Fibroblast of mammary gland (primary cell): ENCODE measurements around the gene C5orf63.
A peak's percentile ranks its signal among the peaks of the same experiment; 100 is the strongest.
"Not testable (repeated sequence)": the region's sequence is repeated elsewhere in the genome, so short reads cannot be mapped to it uniquely, and the experiment has no call there.

Experiments
- DNase-seq: peaks from one replicate; pipeline ENCODE4 v3.0.0-alpha.2; 2010; ENCODE audit warnings: low read depth
- H3K4me3 ChIP-seq: 2 replicates; pipeline ENCODE4 v1.5.1; 2011; ENCODE audit warnings: low read depth, mild to moderate bottlenecking, low read length, moderate library complexity; ENCODE audit not compliant: control insufficient read depth
- TF ChIP-seq, protein P1 (sequence below): conservative IDR thresholded peaks from 2 replicates; pipeline ENCODE4 v1.5.1; 2011; ENCODE audit warnings: low read depth, low read length, inconsistent platforms; ENCODE audit not compliant: control insufficient read depth, insufficient read depth

Gene C5orf63

DNA sequence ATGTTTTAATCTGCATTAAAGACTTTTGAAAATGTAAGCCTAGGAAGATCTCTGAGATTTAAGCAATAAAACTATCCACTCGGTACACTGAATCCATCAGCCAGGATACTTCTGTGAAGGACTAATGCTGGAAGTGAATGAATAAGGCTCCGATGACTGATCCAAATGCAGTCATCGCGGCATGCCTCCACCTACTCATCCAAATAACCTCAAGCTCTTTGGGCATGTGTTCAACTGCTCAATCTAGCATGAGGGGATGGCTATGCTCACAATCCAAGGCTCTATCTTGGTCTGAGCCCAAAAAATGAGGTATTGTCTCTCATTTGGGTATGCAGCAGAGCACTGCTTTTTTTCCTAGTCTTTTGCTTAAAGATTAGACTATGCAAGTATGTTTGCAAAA is 62.1 kb downstream of the C5orf63 start:
- no peak overlapping the region for H3K4me3 ChIP-seq
- TF ChIP-seq, protein P1, sequence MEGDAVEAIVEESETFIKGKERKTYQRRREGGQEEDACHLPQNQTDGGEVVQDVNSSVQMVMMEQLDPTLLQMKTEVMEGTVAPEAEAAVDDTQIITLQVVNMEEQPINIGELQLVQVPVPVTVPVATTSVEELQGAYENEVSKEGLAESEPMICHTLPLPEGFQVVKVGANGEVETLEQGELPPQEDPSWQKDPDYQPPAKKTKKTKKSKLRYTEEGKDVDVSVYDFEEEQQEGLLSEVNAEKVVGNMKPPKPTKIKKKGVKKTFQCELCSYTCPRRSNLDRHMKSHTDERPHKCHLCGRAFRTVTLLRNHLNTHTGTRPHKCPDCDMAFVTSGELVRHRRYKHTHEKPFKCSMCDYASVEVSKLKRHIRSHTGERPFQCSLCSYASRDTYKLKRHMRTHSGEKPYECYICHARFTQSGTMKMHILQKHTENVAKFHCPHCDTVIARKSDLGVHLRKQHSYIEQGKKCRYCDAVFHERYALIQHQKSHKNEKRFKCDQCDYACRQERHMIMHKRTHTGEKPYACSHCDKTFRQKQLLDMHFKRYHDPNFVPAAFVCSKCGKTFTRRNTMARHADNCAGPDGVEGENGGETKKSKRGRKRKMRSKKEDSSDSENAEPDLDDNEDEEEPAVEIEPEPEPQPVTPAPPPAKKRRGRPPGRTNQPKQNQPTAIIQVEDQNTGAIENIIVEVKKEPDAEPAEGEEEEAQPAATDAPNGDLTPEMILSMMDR = no peak
- DNase-seq = peak; percentile 98

DNA sequence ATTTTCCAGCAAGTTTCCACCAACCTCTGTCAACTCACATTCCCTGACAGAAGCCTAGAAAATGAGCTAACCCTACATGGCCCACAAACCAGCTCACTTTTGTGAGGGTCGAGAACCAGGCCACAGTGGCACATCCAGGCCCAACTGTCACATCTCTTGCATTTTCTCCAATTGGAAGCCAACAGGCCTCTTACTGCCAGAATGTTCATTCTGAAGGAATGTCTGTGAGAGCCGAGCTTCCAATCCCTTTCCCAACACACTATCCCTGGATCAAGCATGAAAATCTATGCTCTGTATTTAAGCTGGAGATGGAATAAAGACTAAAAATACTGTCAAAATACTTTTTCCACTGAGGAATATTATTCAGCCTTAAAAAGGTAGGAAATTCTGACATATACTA is 62.9 kb downstream of the C5orf63 start:
- DNase-seq = peak; percentile 49
- no peak overlapping the region for H3K4me3 ChIP-seq
- TF ChIP-seq, protein P1 = no peak

DNA sequence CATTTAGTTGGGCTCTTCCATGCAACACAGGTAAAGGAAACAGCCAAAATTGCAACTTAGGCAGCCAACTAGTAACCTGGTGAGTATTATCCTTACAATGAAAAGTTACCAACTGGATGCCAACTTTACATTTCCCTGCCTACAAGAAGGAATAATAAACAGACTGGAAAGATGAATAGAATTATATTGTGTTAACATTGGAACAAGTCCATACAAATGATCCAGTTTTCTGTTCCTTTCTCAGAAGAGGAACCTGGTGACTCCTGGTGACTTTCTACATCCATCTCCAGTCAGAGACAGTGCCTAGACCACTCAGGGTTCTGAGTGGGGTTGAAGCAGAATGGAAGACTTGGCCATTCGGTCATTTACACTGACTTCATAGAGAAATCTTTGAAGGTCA is 63.5 kb downstream of the C5orf63 start:
- H3K4me3 ChIP-seq = no peak overlapping the region
- no peak for DNase-seq
- TF ChIP-seq, protein P1 = no peak

DNA sequence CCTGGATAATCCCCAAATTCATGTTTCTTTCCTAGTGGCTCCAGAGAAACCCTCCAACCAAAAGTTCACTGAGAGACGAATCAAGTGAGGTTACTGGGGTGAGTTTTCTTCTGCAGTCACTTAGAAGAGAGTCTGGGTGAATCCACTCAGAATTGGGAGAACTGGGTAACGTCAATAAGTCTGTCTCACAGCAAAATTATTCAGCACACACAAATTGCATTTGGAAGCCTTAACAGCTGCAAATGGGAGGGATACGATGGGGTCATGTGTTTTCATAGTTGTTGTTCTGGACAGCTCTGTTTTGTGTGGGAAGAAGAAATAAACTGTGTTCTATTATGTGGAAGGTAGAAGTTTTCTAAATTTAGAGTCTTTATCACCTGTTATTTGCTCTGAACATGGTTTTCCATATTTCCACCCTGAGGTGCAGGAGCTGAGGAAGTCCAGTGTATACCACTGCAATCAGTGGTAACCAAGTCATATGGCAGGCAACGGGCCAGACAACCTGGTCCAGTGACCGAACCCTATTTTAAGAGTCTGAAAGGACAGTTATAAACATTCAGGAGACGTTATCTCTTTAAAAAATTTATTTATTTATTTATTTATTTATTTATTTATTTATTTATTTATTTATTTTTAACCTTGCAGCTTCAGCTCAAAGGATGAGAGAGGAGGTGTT is 64.9 kb downstream of the C5orf63 start:
- no peak overlapping the region for H3K4me3 ChIP-seq
- TF ChIP-seq, protein P1 = no peak
- DNase-seq = no peak

DNA sequence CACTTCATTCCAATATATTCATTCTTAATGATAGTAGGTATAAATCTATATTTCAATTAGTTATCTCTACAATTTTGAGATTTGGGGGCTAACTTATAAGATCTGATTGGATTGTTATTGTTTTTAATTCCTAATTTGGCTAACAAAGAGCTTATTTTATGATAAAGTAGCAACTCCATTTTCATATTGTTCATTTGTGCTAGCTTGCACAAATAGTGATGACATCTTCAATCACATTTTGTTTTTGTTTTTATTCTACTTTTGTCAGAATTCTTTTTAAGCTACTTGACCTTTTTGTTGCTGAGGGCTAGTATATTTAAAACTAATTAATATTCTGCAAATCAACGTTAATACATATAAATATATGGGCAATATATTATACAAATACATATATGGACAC is 65.8 kb downstream of the C5orf63 start:
- DNase-seq = no peak
- H3K4me3 ChIP-seq = no peak overlapping the region
- TF ChIP-seq, protein P1 = no peak

DNA sequence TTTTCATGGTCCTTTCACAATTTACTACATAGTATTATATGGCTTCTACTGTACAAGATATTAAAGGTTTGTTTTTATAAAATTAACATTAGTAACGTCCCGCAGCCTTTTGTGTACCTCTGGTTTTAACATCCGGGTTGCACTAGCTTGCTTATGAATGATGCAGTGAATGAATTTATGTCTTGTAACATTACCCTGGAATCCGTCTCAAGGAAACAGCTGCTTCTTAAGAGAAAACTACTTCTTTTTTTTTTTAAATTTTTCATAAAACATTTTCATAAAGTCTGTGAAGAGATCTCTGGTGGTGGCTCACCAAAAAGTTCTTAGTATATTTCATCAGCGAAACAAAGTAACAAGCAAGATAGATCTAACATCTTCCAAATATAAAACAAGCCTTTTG is 66.6 kb downstream of the C5orf63 start:
- TF ChIP-seq, protein P1 = no peak
- peak; percentile 57 for DNase-seq
- H3K4me3 ChIP-seq = no peak overlapping the region

DNA sequence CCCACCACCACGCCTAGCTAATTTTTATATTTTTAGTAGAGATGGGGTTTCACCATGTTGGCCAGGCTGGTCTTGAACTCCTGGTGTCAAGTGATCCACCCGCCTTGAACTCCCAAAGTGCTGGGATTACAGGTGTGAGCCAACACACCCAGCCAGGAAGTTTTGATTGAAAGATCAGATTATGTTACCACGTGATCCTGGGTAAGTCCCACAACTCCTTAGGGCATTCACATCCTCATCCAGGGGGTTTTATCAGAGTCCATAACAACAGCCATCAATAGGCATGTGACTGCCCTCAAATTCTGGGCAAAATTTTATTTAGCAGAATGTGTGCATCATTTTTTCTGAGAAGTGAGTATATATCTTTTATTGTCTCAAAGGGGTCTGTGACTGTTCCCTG is 68.0 kb downstream of the C5orf63 start:
- not testable (repeated sequence) for DNase-seq, H3K4me3 ChIP-seq
